ENCODE results near the gene COQ9. TPM values are rescaled to one million over a fixed set of nuclear protein-coding genes. Genes with fewer than 3 reads are reported as not detected.

Gene COQ9
- total RNA-seq, 1 donor from 2014 or later, result 37.6 TPM

- no peak for DNase-seq (ENCODE audit: low read depth)
- no peak for TF ChIP-seq CTCF (IDR thresholded peaks at IDR 0.05; ENCODE audit: insufficient read depth, low read length, poor library complexity, severe bottlenecking)
- H3K27me3 ChIP-seq (ENCODE audit: control insufficient read depth, insufficient read depth, low read length), result no peaks in the 10 kb centered on the region
- H3K4me3 ChIP-seq (ENCODE audit: low read depth, low read length), result peak overlapping the region; percentile 40
- H3K36me3 ChIP-seq (ENCODE audit: control insufficient read depth, insufficient read depth, low read length), result peaks cover 2% of the 10 kb centered on the region
Measured at GRCh38 chr16:57478396-57479204, 31.3 kb downstream of the COQ9 start.

GRCh38 chr16:57479205-57479975, 32.1 kb downstream of the COQ9 start:
- no peak for DNase-seq (ENCODE audit: low read depth)
- Histone ChIP-seq H3K4me3 (ENCODE audit: low read depth, low read length) (peak overlapping the region; percentile 40), H3K36me3 (ENCODE audit: control insufficient read depth, insufficient read depth, low read length) (peaks cover 1% of the 10 kb centered on the region), H3K27me3 (ENCODE audit: control insufficient read depth, insufficient read depth, low read length) (no peaks in the 10 kb centered on the region)
- no peak for TF ChIP-seq CTCF (IDR thresholded peaks at IDR 0.05; ENCODE audit: insufficient read depth, low read length, poor library complexity, severe bottlenecking)

- no peaks in the 10 kb centered on the region for H3K27me3 ChIP-seq (ENCODE audit: control insufficient read depth, insufficient read depth, low read length)
- H3K4me3 ChIP-seq (ENCODE audit: low read depth, low read length), result peak overlapping the region; percentile 40
- DNase-seq (ENCODE audit: low read depth), result no peak
- no peak for TF ChIP-seq CTCF (IDR thresholded peaks at IDR 0.05; ENCODE audit: insufficient read depth, low read length, poor library complexity, severe bottlenecking)
- H3K36me3 ChIP-seq (ENCODE audit: control insufficient read depth, insufficient read depth, low read length), result no peaks in the 10 kb centered on the region
Measured at GRCh38 chr16:57479976-57480753, 32.9 kb downstream of the COQ9 start.

GRCh38 chr16:57480754-57481230, 33.5 kb downstream of the COQ9 start:
- Histone ChIP-seq H3K36me3 (ENCODE audit: control insufficient read depth, insufficient read depth, low read length) (no peaks in the 10 kb centered on the region), H3K27me3 (ENCODE audit: control insufficient read depth, insufficient read depth, low read length) (no peaks in the 10 kb centered on the region), H3K4me3 (ENCODE audit: low read depth, low read length) (no peak overlapping the region)
- no peak for DNase-seq (ENCODE audit: low read depth)
- TF ChIP-seq CTCF (IDR thresholded peaks at IDR 0.05; ENCODE audit: insufficient read depth, low read length, poor library complexity, severe bottlenecking), result no peak

- no peak for DNase-seq (ENCODE audit: low read depth)
- H3K4me3 ChIP-seq (ENCODE audit: low read depth, low read length), result no peak overlapping the region
- H3K36me3 ChIP-seq (ENCODE audit: control insufficient read depth, insufficient read depth, low read length), result no peaks in the 10 kb centered on the region
- TF ChIP-seq CTCF (IDR thresholded peaks at IDR 0.05; ENCODE audit: insufficient read depth, low read length, poor library complexity, severe bottlenecking), result no peak
- H3K27me3 ChIP-seq (ENCODE audit: control insufficient read depth, insufficient read depth, low read length), result no peaks in the 10 kb centered on the region
Measured at GRCh38 chr16:57481421-57481820, 34.1 kb downstream of the COQ9 start.

Measured in kidney epithelial cell (primary cell).